HFFc6 (cell line): ENCODE results near the gene PRAMEF17. TPM values are rescaled to one million over a fixed set of nuclear protein-coding genes. Genes with fewer than 3 reads are reported as not detected.
"Not testable (repeated sequence)": the region's sequence is repeated elsewhere in the genome, so short reads cannot be mapped to it uniquely, and the experiment has no call there.

Source experiments
- DNase-seq: peaks from one replicate; pipeline ENCODE4 v3.0.0-alpha.2; 2018
- H3K27ac Mint-ChIP-seq: 2 replicates; pipeline ENCODE4 v1.8.0; 2020; ENCODE audit warnings: mild to moderate bottlenecking, mixed read lengths
- H3K27me3 Mint-ChIP-seq: 2 replicates; pipeline ENCODE4 v1.8.0; 2021; ENCODE audit warnings: mild to moderate bottlenecking, moderate library complexity, mixed read lengths; ENCODE audit not compliant: insufficient read depth
- H3K36me3 Mint-ChIP-seq: 2 replicates; pipeline ENCODE4 v1.8.0; 2021; ENCODE audit warnings: low read depth, mixed read lengths
- H3K4me1 Mint-ChIP-seq: 2 replicates; pipeline ENCODE4 v1.8.0; 2020; ENCODE audit warnings: low read depth, mixed read lengths
- H3K4me3 Mint-ChIP-seq: 2 replicates; pipeline ENCODE4 v1.8.0; 2020; ENCODE audit warnings: mild to moderate bottlenecking, moderate library complexity, mixed read lengths
- H3K9me3 Mint-ChIP-seq: 2 replicates; pipeline ENCODE4 v1.8.0; 2020; ENCODE audit warnings: mild to moderate bottlenecking, mixed read lengths
- total RNA-seq, 6 experiments: library from RNA; stranded (reverse); fragmentation: NEBNext Ultra II Directional; extraction: Animal tissue kit (Norgen Biotek cat#: 25700); gene quantifications; 2 replicates in 1 of 6; 3 replicates in 5 of 6; pipeline ENCODE4 v1.2.3, GENCODE V29; 2021
- TF ChIP-seq, protein P1 (sequence below): fragments of 200-600 bp; sonication (generic); IDR thresholded peaks from 2 replicates; pipeline ENCODE4 v1.5.0; 2021; ENCODE audit warnings: antibody characterized with exemption, mild to moderate bottlenecking

The PRAMEF17 gene
- total RNA-seq, 6 experiments from 2014 or later: not detected

GRCh38 chr1:13432251-13432650 is 42.8 kb downstream of the PRAMEF17 start:
- DNase-seq: no peak
- H3K27ac Mint-ChIP-seq: no peak overlapping the region
- TF ChIP-seq, protein P1, sequence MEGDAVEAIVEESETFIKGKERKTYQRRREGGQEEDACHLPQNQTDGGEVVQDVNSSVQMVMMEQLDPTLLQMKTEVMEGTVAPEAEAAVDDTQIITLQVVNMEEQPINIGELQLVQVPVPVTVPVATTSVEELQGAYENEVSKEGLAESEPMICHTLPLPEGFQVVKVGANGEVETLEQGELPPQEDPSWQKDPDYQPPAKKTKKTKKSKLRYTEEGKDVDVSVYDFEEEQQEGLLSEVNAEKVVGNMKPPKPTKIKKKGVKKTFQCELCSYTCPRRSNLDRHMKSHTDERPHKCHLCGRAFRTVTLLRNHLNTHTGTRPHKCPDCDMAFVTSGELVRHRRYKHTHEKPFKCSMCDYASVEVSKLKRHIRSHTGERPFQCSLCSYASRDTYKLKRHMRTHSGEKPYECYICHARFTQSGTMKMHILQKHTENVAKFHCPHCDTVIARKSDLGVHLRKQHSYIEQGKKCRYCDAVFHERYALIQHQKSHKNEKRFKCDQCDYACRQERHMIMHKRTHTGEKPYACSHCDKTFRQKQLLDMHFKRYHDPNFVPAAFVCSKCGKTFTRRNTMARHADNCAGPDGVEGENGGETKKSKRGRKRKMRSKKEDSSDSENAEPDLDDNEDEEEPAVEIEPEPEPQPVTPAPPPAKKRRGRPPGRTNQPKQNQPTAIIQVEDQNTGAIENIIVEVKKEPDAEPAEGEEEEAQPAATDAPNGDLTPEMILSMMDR: no peak
- peaks cover 59% of the 10 kb centered on the region for H3K9me3 Mint-ChIP-seq
- no peak overlapping the region for H3K4me3 Mint-ChIP-seq
- no peaks in the 10 kb centered on the region for H3K4me1 Mint-ChIP-seq
- no peaks in the 10 kb centered on the region; the same call in 1 of the 2 replicates for H3K27me3 Mint-ChIP-seq
- H3K36me3 Mint-ChIP-seq: no peaks in the 10 kb centered on the region

DNA sequence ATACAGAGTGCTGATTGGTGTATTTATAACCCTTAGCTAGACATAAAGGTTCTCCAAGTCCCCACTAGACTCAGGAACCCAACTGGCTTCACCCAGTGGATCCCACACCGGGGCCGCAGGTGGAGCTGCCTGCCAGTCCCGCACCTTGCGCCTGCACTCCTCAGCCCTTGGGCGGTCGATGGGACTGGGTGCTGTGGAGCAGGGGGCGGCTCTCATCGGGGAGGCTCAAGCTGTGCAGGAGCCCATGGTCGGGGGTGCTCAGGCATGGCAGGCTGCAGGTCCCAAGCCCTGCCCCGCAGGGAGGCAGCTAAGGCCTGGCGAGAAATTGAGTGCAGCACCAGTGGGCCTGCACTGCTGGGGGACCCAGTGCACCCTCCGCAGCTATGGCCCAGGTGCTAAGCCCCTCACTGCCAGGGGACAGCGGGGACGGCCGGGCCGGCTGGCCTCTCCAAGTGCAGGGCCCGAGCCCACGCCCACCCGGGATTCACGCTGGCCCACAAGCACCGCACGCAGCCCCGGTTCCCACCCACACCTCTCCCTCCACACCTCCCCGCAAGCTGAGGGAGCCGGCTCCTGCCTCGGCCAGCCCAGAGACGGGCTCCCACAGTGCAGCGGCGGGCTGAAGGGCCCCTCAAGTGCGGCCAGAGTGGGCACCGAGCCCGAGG is 44.4 kb downstream of the PRAMEF17 start:
- H3K27me3 Mint-ChIP-seq, DNase-seq, H3K36me3 Mint-ChIP-seq, H3K4me3 Mint-ChIP-seq, H3K4me1 Mint-ChIP-seq, H3K27ac Mint-ChIP-seq: not testable (repeated sequence)
- H3K9me3 Mint-ChIP-seq: peaks cover 73% of the 10 kb centered on the region

- Mint-ChIP-seq H3K27ac (no peak overlapping the region), H3K4me3 (no peak overlapping the region), H3K4me1 (no peaks in the 10 kb centered on the region), H3K9me3 (peaks cover 68% of the 10 kb centered on the region), H3K27me3 (no peaks in the 10 kb centered on the region; the same call in 1 of the 2 replicates), H3K36me3 (no peaks in the 10 kb centered on the region)
- TF ChIP-seq, protein P1: no peak
- DNase-seq: no peak
These were observed 46.0 kb downstream of the PRAMEF17 start for GRCh38 chr1:13435458-13435857.

- not testable (repeated sequence) for H3K27me3 Mint-ChIP-seq, H3K4me1 Mint-ChIP-seq, DNase-seq, H3K27ac Mint-ChIP-seq, H3K4me3 Mint-ChIP-seq, H3K36me3 Mint-ChIP-seq
- H3K9me3 Mint-ChIP-seq: peaks cover 60% of the 10 kb centered on the region
These were observed 49.8 kb downstream of the PRAMEF17 start for GRCh38 chr1:13439104-13439783.

Other genes with a start within 250 kb of the PRAMEF17 start
- gene PRAMEF26, start 233.6 kb upstream of the PRAMEF17 start, total RNA-seq: not detected
- not detected for gene HNRNPCL4, start 224.0 kb upstream of the PRAMEF17 start, total RNA-seq
- not detected for gene PRAMEF9, start 217.8 kb upstream of the PRAMEF17 start, total RNA-seq
- not detected for gene PRAMEF13, start 188.2 kb upstream of the PRAMEF17 start, total RNA-seq
- not detected for gene PRAMEF18, start 163.5 kb upstream of the PRAMEF17 start, total RNA-seq
- gene PRAMEF5, start 135.4 kb upstream of the PRAMEF17 start, total RNA-seq: not detected
- not detected for gene PRAMEF8, start 104.5 kb upstream of the PRAMEF17 start, total RNA-seq
- gene PRAMEF33, start 86.1 kb upstream of the PRAMEF17 start, total RNA-seq: not detected
- gene PRAMEF15, start 74.1 kb upstream of the PRAMEF17 start, total RNA-seq: not detected
- not detected for gene PRAMEF14, start 42.5 kb upstream of the PRAMEF17 start, total RNA-seq
- gene PRAMEF19, start 17.7 kb upstream of the PRAMEF17 start, total RNA-seq: not detected
- gene PRAMEF20, start 20.8 kb downstream of the PRAMEF17 start, total RNA-seq: not detected
- gene LRRC38, start 124.4 kb downstream of the PRAMEF17 start, total RNA-seq: not detected
- gene PDPN, start 194.2 kb downstream of the PRAMEF17 start, total RNA-seq: not detected